Measurements from ENCODE around the gene RAD23A.
A peak's percentile ranks its signal among the peaks of the same experiment; 100 is the strongest.
"Not testable (repeated sequence)": the region's sequence is repeated elsewhere in the genome, so short reads cannot be mapped to it uniquely, and the experiment has no call there.

Gene RAD23A

DNA sequence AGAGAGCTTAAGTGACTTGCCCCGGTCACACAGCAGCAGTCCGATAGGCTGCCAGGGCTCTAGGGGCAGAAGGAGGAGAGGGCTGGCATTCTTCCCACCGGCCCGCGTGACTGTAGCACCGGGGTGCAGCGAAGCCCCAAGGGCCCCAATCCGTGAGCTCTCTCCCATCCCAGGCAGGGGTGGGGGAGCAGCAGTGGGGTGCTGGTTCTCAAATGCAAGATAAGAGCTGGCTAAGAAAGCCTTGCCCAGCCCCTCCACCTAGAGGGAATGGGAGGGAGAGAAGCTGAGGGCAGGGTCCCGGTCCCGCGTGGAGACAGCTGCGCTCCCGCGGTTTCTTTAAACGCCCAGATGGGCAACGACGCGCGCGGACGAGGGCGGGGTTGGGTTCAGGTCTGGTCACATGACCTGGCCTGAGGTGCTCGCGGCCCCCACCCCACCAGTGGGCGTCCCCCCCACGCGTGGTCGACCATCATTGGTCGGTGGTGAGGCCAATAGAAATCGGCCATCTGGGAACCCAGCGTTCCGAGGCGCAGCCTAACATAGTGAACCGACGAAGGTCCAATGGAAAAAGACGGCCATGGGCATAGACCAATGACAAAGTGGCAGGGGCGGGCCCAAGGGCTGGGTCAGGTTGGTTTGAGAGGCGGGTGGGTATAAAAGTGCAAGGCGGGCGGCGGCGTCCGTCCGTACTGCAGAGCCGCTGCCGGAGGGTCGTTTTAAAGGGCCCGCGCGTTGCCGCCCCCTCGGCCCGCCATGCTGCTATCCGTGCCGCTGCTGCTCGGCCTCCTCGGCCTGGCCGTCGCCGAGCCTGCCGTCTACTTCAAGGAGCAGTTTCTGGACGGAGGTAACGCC, 7.5 kb upstream of the RAD23A start, which contains the start of gene CALR:
Gene CALR, plus strand, starts transcription at position 683 of the 852 bp plus-strand sequence. Its CDS starts 71 bp downstream, at position 754.
- DNase-seq = peak; percentile 99

DNA sequence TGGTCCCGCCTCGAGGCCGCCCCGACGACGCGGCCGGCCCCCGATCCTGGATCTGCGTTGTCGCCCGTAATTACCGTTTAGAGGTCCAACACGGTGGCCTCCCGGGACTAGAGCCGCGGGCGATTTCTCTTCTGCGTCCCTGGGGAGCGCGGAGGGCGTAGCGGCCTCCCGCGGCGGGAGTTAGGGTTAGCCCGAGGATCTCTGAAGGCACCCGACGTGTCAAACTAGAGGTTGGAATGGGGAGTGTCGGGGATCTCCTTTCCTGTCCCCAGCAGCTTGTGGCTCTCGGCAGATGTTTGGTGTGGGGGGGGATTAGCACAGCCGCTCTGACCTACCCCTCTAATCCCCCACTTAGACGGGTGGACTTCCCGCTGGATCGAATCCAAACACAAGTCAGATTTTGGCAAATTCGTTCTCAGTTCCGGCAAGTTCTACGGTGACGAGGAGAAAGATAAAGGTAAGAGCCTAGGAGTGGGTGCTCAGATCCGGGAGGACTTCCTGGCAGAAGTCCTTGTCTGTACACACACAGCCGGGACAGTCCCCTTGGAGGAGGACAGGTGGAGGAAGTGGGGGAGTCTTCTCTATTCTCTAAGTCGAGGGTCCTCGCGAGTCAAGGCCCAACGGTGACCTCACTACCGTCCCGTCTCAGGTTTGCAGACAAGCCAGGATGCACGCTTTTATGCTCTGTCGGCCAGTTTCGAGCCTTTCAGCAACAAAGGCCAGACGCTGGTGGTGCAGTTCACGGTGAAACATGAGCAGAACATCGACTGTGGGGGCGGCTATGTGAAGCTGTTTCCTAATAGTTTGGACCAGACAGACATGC, 6.7 kb upstream of the RAD23A start:
- peak; percentile 52 for DNase-seq

- DNase-seq = no peak
Measured at GRCh38 chr19:12939975-12940423, 5.7 kb upstream of the RAD23A start.

DNA sequence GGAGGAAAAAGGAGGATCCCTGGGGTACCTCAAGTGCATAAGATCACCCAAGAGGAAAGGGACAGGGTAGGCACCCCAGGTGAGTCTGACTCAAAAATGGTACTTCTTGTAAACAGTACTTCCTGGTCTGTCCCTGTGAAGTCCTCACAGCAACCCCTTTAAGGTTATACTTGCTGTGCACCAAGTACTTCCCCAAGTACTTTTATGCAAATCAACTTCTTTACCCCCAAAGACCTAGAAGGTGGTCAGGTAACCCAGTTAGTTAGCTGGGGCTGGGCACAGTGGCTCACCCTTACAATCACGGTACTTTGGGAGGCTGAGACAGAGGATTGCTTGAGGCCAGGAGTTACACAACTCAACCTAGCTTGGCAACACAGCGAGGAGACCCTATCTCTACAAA, 4.8 kb upstream of the RAD23A start:
- DNase-seq = no peak

- DNase-seq = no peak
Measured at GRCh38 chr19:12943437-12944044, 2.1 kb upstream of the RAD23A start.

- DNase-seq = no peak
Measured at GRCh38 chr19:12944104-12944674, 1.5 kb upstream of the RAD23A start.

DNA sequence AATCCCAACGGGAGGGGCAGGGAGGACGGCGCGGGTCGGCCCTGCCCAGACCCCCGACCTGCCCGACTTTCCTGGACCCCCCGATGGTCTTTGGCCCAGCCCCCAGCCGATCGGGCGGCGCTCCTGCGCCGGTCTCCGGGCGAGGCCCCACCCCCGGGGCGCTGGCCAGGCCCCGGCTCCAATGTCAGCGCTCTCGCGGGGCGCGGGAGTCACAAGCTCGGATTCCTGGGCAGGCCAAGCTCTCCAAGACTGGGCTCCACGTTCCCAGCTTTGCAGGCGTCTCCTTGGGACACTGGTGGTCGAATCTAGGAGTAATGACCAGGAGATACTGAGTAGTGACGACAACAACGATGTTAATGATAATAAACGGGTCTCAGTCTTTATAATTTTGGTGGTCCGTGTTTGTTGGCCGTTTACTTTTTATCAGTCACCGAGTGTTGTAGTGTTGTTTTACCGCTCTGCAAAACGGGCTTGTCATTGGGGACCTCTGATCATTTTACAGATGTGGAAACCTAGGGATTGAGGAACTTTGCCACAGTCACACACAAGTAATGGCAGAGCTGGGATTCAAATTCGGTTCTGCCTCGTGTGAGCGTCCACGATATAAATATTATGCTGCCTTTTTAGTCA, 545 bp downstream of the RAD23A start:
- DNase-seq = peak; percentile 66

- no peak for DNase-seq
Measured at GRCh38 chr19:12946731-12947496, 1.3 kb downstream of the RAD23A start.

DNA sequence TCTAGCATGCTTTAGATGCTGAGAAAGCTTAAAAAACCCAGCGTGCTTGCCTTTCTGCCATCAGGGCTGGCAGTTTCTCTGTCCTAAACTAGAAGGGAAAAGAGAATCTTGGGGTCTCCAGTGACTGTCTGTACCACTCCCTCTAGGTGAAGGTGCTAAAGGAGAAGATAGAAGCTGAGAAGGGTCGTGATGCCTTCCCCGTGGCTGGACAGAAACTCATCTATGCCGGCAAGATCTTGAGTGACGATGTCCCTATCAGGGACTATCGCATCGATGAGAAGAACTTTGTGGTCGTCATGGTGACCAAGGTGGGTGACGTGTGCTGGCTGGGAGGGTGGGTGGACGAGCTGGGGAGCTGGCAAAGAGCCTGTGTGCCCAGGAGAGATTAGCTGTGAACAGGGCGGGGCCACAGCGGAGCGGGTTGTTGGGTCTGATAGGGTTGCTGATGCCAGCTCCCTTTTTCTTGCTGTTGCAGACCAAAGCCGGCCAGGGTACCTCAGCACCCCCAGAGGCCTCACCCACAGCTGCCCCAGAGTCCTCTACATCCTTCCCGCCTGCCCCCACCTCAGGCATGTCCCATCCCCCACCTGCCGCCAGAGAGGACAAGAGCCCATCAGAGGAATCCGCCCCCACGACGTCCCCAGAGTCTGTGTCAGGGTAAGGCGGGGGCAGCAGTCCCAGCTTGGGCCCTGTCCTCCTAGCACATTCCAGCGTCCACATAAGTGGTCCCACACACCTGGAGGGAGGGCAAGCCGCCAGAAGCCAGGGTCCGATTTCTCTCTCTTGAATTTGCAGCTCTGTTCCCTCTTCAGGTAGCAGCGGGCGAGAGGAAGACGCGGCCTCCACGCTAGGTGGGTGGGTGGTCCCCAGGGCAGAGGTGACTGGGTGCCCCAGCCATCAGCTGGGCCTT, 2.3 kb downstream of the RAD23A start:
- DNase-seq = no peak

DNA sequence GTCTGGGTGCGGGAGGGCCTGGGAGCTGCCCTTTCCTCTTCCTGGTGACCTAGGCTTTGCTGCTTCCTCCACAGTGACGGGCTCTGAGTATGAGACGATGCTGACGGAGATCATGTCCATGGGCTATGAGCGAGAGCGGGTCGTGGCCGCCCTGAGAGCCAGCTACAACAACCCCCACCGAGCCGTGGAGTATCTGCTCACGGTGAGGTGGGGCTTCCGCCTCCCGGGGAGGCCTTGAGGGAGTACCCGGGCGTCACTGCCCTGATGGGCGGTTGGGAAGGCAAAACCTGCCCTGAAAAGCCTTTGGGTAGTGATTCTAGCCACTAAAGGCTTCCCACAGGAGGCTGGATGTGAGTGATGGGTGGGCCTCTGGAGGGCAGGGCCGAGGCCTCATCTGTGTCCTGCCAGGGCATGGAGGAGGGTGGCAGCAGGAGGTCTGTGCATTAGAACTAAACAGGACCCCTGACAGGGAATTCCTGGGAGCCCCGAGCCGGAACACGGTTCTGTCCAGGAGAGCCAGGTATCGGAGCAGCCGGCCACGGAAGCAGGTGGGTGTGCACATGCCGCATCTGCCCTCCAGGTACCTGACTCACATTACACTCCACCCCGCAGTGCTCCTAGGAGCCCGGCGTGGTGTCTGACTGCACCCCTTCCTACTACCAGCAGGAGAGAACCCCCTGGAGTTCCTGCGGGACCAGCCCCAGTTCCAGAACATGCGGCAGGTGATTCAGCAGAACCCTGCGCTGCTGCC, 3.1 kb downstream of the RAD23A start:
- DNase-seq = no peak

GRCh38 chr19:12949363-12950283, 4.0 kb downstream of the RAD23A start:
- DNase-seq = no peak

- DNase-seq = not testable (repeated sequence)
Measured at GRCh38 chr19:12952050-12952449, 6.4 kb downstream of the RAD23A start.

DNA sequence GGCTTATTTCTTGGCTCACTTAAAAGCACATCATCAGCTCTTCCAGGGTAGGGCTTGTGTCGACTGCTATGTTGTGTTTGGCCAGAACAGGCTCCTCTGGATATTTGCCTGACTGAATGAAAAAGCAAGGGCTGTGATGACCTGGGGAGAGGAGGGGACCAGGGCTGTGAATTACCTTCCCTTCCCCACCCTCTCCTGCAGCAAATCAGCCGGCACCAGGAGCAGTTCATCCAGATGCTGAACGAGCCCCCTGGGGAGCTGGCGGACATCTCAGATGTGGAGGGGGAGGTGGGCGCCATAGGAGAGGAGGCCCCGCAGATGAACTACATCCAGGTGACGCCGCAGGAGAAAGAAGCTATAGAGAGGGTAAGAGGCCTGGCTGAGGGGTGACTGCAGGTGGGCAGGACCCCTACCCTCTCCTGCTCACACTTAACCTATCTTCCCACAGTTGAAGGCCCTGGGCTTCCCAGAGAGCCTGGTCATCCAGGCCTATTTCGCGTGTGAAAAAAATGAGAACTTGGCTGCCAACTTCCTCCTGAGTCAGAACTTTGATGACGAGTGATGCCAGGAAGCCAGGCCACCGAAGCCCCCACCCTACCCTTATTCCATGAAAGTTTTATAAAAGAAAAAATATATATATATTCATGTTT, 7.0 kb downstream of the RAD23A start:
- no peak for DNase-seq

DNA sequence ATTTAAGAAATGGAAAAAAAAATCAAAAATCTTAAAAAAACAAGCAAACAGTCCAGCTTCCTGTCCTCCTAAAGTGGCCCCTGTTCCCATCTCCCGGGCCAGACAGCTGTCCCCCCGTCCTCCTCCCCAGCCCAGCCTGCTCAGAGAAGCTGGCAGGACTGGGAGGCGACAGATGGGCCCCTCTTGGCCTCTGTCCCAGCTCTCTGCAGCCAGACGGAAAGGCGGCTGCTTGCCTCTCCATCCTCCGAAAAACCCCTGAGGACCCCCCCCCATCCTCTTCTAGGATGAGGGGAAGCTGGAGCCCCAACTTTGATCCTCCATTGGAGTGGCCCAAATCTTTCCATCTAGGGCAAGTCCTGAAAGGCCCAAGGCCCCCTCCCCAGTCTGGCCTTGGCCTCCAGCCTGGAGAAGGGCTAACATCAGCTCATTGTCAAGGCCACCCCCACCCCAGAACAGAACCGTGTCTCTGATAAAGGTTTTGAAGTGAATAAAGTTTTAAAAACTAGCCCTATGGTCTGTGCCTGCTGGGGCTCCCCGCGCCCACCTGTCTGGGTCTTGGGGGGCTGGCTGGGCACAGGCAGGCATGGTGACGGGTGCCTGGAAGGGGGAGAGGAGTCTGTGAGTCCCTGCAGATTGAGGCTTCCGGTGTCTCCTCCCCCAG, 7.6 kb downstream of the RAD23A start:
- no peak for DNase-seq

DNA sequence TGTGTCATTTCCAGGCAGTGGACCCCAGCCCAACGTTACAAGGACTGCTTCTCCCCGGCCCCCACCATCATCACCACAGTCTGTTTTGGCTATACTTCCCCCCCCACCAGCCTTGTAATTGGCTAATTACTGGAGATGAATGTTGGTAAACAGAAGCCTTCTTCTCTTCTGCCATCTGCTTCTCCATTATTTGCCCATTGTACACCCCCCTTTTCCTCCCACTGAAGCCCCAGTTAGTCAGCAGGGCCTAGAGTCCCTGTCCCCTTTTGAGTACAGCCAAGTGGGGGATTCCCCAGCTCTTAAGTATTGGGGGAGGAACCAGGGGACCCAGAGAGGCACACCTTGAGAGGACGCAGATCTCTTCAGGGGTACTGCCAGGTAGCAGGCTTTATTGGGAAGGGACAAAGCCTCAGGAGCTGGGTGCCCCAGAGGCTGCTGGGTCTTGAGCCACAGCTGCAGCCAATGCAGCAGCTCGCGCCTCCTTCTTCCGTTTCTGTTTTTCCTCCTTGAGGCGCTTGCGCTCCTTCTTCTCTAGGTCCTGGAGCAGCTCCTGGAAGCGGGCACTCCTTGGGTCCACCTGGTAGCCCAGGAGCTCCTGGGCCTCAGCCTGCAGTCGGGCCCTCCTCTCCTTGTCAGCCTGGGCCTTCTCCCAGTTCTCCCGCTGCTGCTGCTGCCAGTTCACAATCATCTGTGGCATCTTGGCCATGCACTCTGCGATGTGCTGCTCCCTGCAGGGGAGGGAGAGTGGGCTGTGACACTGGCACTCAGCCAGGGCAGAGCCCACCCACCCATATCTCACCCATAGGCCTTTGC, 8.3 kb downstream of the RAD23A start:
- DNase-seq = no peak

DNA sequence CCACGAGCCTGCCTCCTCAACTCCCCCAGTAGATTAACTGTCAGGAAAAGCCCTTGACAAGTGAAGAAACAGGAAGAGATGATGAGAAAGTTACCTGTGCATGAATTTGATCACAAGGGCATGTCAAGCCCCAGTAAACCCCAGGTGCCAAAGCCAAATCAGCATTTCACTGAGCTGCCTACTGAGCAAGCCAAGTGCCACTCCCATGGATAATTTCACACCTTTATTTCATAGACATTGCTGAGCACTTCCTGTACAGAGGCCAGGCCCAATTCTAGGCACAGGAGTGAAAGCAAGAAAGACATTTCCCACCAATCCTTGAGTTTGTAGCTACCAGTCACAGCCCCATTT, 8.9 kb downstream of the RAD23A start:
- no peak for DNase-seq

- DNase-seq = not testable (repeated sequence)
Measured at GRCh38 chr19:12955575-12955974, 9.9 kb downstream of the RAD23A start.
